Measurements from ENCODE around the gene PTPN1. TPM values are rescaled to one million over a fixed set of nuclear protein-coding genes. Genes with fewer than 3 reads are reported as not detected.

The PTPN1 gene
- polyA plus RNA-seq, 1 experiment = 16.2 TPM

DNA sequence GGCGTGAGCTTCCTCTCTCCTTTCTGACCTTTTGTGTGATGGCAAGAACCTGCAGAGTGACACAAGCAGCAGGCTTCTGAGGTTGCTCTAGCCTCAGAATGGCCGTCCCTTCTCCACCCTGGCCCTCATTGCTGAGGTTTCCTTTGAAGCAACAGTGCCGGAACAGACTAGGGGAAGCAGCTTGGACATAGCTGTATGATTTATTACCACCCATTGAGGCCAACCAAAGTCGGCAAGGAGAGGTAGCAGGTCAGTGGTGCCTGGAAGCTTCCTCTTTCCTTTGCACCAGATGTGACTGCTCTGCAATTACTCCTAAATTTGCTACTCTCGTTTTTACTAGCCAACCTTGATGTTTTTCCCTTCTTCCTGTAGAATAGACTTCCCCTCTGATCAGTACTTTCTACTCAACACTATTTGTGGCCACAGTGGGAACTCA lies 31.4 kb downstream of the PTPN1 start:
- POLR2A ChIA-PET = no interaction called here
- Histone ChIP-seq H3K27me3 (ENCODE audit: control insufficient read depth, insufficient read depth, low read length) (no peaks in the 10 kb centered on the region), H3K36me3 (ENCODE audit: control insufficient read depth, insufficient read depth, low read length) (no peaks in the 10 kb centered on the region), H3K4me3 (ENCODE audit: low read depth, low read length) (no peak overlapping the region)
- no peak for DNase-seq (ENCODE audit: low read depth)
- CTCF ChIA-PET = no interaction called here
- TF ChIP-seq, protein P1, sequence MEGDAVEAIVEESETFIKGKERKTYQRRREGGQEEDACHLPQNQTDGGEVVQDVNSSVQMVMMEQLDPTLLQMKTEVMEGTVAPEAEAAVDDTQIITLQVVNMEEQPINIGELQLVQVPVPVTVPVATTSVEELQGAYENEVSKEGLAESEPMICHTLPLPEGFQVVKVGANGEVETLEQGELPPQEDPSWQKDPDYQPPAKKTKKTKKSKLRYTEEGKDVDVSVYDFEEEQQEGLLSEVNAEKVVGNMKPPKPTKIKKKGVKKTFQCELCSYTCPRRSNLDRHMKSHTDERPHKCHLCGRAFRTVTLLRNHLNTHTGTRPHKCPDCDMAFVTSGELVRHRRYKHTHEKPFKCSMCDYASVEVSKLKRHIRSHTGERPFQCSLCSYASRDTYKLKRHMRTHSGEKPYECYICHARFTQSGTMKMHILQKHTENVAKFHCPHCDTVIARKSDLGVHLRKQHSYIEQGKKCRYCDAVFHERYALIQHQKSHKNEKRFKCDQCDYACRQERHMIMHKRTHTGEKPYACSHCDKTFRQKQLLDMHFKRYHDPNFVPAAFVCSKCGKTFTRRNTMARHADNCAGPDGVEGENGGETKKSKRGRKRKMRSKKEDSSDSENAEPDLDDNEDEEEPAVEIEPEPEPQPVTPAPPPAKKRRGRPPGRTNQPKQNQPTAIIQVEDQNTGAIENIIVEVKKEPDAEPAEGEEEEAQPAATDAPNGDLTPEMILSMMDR (IDR thresholded peaks at IDR 0.05; ENCODE audit: insufficient read depth, low read depth, low read length) = no peak

DNA sequence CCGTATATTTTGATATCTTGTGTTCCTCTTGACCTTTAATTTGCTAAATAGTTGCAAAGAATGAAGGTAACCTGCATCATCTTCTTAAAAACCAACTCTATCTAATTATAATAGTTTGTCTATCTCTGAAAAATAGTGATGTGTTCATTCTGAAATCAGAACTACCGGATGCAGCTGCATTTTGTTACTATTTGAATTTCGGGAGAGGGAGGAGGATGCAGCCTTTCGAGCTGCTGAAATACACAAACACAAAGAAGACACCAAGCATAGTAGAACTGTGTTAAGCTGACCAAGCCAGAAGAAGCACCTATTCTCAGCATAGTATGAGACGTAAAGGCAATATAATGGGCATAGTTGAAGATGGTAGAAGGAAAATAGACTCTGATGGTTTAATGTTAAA lies 33.1 kb downstream of the PTPN1 start:
- no peaks in the 10 kb centered on the region for H3K36me3 ChIP-seq (ENCODE audit: control insufficient read depth, insufficient read depth, low read length)
- DNase-seq (ENCODE audit: low read depth) = no peak
- TF ChIP-seq, protein P1 (IDR thresholded peaks at IDR 0.05; ENCODE audit: insufficient read depth, low read depth, low read length) = no peak
- no peaks in the 10 kb centered on the region for H3K27me3 ChIP-seq (ENCODE audit: control insufficient read depth, insufficient read depth, low read length)
- ChIA-PET POLR2A (interaction anchor here (0.6 kb wide), 1 partner anchor 200 kb away, joined by 7 read pairs; no protein-coding TSS in a partner anchor), CTCF (no interaction called here)
- H3K4me3 ChIP-seq (ENCODE audit: low read depth, low read length) = no peak overlapping the region

GRCh38 chr20:50545126-50545525 lies 34.9 kb downstream of the PTPN1 start:
- TF ChIP-seq, protein P1 (IDR thresholded peaks at IDR 0.05; ENCODE audit: insufficient read depth, low read depth, low read length) = no peak
- ChIA-PET POLR2A (no interaction called here), CTCF (interaction anchor here (0.5 kb wide), 1 partner anchor 233 kb away, joined by 3 read pairs; no protein-coding TSS in a partner anchor)
- Histone ChIP-seq H3K27me3 (ENCODE audit: control insufficient read depth, insufficient read depth, low read length) (no peaks in the 10 kb centered on the region), H3K36me3 (ENCODE audit: control insufficient read depth, insufficient read depth, low read length) (no peaks in the 10 kb centered on the region; the same call in 1 of the 2 replicates), H3K4me3 (ENCODE audit: low read depth, low read length) (no peak overlapping the region)
- no peak for DNase-seq (ENCODE audit: low read depth)

- Histone ChIP-seq H3K36me3 (ENCODE audit: control insufficient read depth, insufficient read depth, low read length) (no peaks in the 10 kb centered on the region; the same call in 1 of the 2 replicates), H3K27me3 (ENCODE audit: control insufficient read depth, insufficient read depth, low read length) (no peaks in the 10 kb centered on the region), H3K4me3 (ENCODE audit: low read depth, low read length) (no peak overlapping the region)
- ChIA-PET CTCF (interaction anchor here (0.7 to 1.2 kb wide), 2 partner anchors 42 to 80 kb away, joined by 3 read pairs; no protein-coding TSS in a partner anchor), POLR2A (no interaction called here)
- TF ChIP-seq, protein P1 (IDR thresholded peaks at IDR 0.05; ENCODE audit: insufficient read depth, low read depth, low read length) = no peak
- DNase-seq (ENCODE audit: low read depth) = no peak
These were observed 36.6 kb downstream of the PTPN1 start for GRCh38 chr20:50546729-50547314.

DNA sequence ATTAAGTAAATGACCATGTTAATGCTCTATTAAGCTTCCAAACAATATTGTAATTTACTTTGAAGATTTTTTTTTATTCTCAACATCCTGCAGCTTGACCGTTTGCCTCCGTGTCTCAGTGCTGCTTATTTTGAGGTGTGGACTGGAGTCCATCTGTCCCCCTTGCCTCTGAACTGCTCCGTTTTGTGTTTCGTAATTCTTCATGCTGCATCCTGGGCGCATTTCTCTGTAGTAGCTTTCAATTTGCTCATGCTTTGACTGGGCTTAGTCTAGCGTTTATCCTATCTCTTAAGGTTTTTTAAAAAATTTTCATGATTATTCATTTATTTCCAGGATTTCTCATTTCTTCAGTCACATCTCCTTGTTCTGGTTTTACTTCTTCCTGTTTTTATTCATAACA lies 37.8 kb downstream of the PTPN1 start:
- Histone ChIP-seq H3K27me3 (ENCODE audit: control insufficient read depth, insufficient read depth, low read length) (no peaks in the 10 kb centered on the region), H3K36me3 (ENCODE audit: control insufficient read depth, insufficient read depth, low read length) (no peaks in the 10 kb centered on the region; the same call in 1 of the 2 replicates), H3K4me3 (ENCODE audit: low read depth, low read length) (no peak overlapping the region)
- ChIA-PET CTCF (interaction anchor here (1.3 to 1.4 kb wide), 2 partner anchors 10 to 35 kb away, joined by 4 read pairs; no protein-coding TSS in a partner anchor), POLR2A (no interaction called here)
- DNase-seq (ENCODE audit: low read depth) = no peak
- TF ChIP-seq, protein P1 (IDR thresholded peaks at IDR 0.05; ENCODE audit: insufficient read depth, low read depth, low read length) = no peak
